Mesodermal cell (in vitro differentiated cells): ENCODE results near the gene UBE2E3.

ENCODE experiments used
- H3K27ac ChIP-seq: 2 replicates; pipeline ENCODE4 v1.7.0; 2013; ENCODE audit warnings: mild to moderate bottlenecking, low read depth, low read length, moderate library complexity; ENCODE audit not compliant: severe bottlenecking
- H3K36me3 ChIP-seq: 2 replicates; pipeline ENCODE4 v1.7.1; 2013; ENCODE audit warnings: mild to moderate bottlenecking, low read length, moderate library complexity; ENCODE audit not compliant: control insufficient read depth, insufficient read depth
- H3K4me1 ChIP-seq: one replicate; pipeline ENCODE4 v1.7.1; 2013; ENCODE audit warnings: mild to moderate bottlenecking, low read length; ENCODE audit not compliant: insufficient read depth, control insufficient read depth, poor library complexity, severe bottlenecking
- H3K4me3 ChIP-seq: 2 replicates; pipeline ENCODE4 v1.7.0; 2013; ENCODE audit warnings: low read length, control low read depth, mild to moderate bottlenecking; ENCODE audit not compliant: insufficient read depth, poor library complexity, severe bottlenecking; ENCODE audit errors: extremely low read depth
- H3K9me3 ChIP-seq: 2 replicates; pipeline ENCODE4 v1.7.1; 2013; ENCODE audit warnings: mild to moderate bottlenecking, low read length, moderate library complexity; ENCODE audit not compliant: control insufficient read depth
- WGBS, 2 experiments: methylation state at CpG; one replicate each; pipeline ENCODE4 v1.1.5; 2013; ENCODE audit warnings: missing lambda C conversion rate in 2 of 2; ENCODE audit not compliant: insufficient coverage in 2 of 2; 5-methylcytosine and 5-hydroxymethylcytosine counted together

Gene UBE2E3

DNA sequence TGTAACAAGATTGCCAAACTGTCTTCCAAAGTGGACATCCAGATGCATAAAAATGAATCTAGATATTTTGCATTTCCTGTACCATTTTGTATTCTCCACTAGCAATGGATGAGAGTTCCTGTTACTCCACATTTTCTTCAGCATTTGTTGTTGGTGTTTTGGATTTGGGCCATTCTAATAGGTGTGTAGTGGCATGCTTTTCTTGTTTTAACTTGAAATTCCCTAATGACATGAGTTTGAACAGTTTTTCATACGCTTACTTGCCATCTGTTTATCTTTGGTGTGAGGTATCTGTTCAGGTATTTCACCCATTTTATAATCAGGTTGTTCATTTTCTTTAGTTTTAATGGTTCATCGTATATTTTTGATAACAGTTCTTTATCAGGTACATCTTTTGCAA, 73.9 kb downstream of the UBE2E3 start:
- H3K36me3 ChIP-seq: peaks cover 3% of the 10 kb centered on the region
- H3K27ac ChIP-seq: no peak overlapping the region
- H3K4me1 ChIP-seq: no peaks in the 10 kb centered on the region
- WGBS, 2 experiments: 100% methylated on average over 1 of the region's 2 CpGs; no CpG with 5 or more reads in 1 of the 2 experiments
- no peaks in the 10 kb centered on the region for H3K9me3 ChIP-seq
- H3K4me3 ChIP-seq: no peak overlapping the region

DNA sequence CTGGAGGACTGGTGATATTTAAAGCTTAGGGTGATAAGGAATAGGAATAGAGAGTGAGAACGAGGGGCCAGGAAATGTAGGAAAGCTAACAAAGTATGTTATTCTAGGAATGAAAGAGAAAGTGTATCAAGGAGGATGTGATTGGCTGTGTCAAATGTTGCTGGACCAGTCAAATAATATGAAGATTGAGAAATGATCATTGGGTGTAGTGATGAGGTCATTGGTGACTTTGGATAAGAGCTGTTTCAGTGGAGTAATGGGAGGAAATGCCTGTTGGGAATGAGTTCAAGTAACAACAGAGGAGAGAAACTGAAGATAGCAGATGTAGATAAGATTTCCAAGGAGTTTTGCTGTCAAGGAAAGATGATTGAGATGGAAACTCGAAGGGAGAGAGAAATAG, 74.4 kb downstream of the UBE2E3 start:
- WGBS, 2 experiments: 97 to 100% methylated on average over 2 of the region's 2 CpGs
- Histone ChIP-seq H3K4me3 (no peak overlapping the region), H3K4me1 (no peaks in the 10 kb centered on the region), H3K27ac (no peak overlapping the region), H3K9me3 (no peaks in the 10 kb centered on the region), H3K36me3 (peaks cover 3% of the 10 kb centered on the region)

DNA sequence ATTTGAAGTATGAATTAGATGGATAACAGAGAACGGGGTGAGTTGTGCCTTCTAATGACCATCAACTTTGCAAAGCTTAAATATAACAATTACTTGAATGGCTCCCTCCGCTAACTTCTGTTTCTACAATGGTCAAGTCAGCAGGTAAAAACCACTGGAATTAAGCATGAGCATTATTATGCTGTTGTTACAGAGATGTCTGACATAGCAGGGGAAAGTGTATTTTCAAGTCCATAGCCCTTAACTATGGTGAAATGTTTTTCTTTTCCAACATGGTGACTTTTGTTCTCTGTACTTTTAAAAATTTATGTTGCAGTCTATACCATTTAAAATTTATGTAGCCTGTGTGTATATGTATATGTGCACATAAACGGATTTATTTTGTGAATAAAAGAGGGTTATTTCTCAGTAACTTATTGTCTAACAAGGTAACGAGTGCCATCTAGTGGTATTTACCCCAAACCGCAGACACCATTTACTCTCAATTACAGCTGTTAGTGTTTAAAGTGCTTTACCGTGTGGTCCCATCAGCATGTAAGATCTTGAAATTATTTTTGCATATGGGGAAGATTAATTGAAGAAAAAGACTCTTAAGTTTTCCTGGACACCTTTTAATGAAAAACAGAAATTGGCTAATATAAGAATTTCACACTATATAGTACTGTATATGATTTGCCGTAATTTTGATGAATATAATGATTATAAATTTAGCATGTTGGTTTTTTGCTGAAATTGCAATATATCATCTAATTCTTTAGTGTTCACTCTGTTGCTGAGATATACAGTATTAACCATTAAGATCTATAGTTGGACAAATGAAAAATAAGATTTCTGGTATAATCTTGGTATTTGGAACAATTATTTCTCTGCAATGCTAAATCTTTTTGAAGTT, 78.2 kb downstream of the UBE2E3 start:
- no peak overlapping the region for H3K27ac ChIP-seq
- H3K9me3 ChIP-seq: no peaks in the 10 kb centered on the region
- H3K4me3 ChIP-seq: no peak overlapping the region
- peaks cover 3% of the 10 kb centered on the region for H3K36me3 ChIP-seq
- no peaks in the 10 kb centered on the region for H3K4me1 ChIP-seq
- 100% methylated on average over 1 of the region's 7 CpGs; no CpG with 5 or more reads in 1 of the 2 experiments for WGBS, 2 experiments

DNA sequence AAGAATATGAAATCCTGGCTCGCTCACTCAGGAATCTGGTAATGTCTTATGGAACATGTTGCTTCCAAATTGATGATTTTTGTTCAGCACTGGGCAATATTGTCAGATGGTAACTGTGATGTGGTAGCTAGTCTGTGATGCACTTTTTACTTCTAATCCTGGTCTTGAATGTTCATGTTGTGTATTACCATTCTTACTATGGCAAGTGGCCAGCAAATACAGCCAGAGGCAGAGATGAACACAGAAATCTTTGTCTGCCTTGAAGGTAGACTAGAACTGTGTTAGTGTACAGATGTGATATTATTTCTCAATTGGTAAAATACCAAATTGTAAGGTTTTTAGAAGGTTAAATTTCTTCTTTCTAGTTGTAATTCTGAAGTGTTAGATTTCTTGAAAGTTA, 83.3 kb downstream of the UBE2E3 start:
- WGBS, 2 experiments: 100% methylated on average over 1 of the region's 1 CpG
- Histone ChIP-seq H3K27ac (no peak overlapping the region), H3K9me3 (no peaks in the 10 kb centered on the region), H3K36me3 (no peaks in the 10 kb centered on the region), H3K4me1 (no peaks in the 10 kb centered on the region), H3K4me3 (no peak overlapping the region)

DNA sequence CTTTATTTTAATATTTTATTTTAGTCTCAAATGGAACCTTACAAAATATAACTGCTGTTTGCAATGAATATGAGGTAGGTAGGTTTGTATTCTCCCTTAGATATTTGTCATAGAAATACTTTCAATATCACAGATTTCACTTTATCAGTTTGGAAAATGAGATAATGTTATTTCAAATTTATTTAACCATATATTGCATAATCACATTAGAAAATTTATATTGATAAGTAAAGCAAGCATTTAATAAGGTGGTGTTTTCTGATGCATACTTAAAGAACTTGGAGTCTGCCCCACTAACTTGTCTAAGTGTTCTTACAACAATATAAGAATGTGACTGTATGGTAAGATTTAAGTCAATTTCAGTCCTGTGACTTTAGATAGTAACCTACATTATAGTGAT, 85.1 kb downstream of the UBE2E3 start:
- Histone ChIP-seq H3K36me3 (no peaks in the 10 kb centered on the region), H3K27ac (no peak overlapping the region), H3K4me3 (no peak overlapping the region), H3K4me1 (peaks cover 13% of the 10 kb centered on the region), H3K9me3 (no peaks in the 10 kb centered on the region)

DNA sequence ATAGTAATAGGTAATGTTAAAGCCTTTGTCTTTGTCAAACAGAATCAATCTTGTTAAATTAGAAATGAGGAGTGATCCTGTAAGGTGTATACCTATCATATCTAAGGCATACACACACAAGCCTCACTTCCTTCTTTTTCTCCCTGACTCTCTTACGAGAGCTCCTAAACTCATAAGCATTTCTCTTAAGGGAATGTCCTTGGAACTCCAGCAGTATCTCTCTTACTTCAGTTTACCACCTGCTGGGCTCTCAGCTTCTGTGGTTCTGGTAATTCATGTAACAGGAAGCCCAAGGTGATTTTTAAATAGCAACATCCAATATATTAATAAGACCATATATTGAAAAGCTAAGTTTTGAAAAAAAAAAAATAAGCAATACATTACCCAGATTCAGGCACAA, 85.9 kb downstream of the UBE2E3 start:
- H3K4me3 ChIP-seq: no peak overlapping the region
- no peak overlapping the region for H3K27ac ChIP-seq
- peaks cover 4% of the 10 kb centered on the region for H3K36me3 ChIP-seq
- H3K9me3 ChIP-seq: no peaks in the 10 kb centered on the region
- H3K4me1 ChIP-seq: peaks cover 16% of the 10 kb centered on the region
- WGBS, 2 experiments: 71% methylated on average over 1 of the region's 1 CpG; no CpG with 5 or more reads in 1 of the 2 experiments

DNA sequence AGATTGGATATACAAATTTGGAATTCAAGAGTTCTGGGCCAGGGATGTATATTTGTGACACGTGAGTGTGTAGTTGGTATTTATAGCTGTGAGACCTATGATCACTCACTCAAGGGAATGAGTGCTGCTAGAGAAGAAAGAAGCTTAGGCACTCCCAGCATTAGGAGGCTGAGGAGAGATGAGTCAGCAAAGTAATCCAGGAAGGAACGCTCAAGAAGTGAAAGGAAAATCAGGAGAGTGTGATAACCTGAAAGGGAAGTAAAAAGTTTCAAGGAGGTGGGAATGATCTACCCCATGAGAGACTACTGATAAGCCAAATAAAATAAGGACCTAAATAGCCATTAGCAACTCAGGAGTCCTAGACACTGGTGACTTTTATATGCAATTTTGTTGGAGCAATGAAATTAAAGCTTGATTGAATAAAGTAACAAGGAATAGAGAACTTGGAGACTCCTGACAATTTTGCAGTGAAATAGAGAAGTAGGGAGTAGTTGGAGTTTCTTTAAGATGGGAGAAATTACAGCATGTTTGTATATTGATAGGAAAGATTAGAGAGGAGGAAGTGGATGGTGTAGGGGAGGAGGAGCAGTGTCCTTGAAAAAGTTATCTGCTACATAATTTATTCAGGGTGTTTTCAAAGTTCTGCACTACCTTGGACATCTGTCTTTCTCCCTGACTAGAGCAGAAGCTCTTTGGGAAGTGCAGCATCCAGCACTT, 89.9 kb downstream of the UBE2E3 start:
- peaks cover 4% of the 10 kb centered on the region for H3K36me3 ChIP-seq
- no peak overlapping the region for H3K27ac ChIP-seq
- peaks cover 48% of the 10 kb centered on the region for H3K4me1 ChIP-seq
- WGBS, 2 experiments: 51 to 52% methylated on average over 2 of the region's 2 CpGs
- no peaks in the 10 kb centered on the region for H3K9me3 ChIP-seq
- no peak overlapping the region for H3K4me3 ChIP-seq

DNA sequence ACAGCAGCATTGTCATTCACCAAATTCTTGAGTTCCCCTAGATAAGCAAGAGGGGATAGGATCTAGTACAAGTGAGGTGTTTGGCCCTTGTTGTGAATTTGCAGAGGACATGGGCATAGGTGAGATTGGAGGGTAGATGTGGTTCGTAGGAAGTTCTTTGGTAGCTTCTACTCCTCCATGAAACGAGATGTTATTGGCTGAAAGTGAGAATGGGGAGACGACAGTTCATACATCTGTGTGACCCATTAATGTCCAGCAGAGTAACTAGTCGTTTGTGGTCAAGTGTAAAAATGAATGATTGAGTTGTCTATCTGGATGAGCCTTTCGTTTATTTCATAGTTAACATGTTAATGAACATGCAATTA, 90.4 kb downstream of the UBE2E3 start:
- Histone ChIP-seq H3K9me3 (no peaks in the 10 kb centered on the region), H3K4me1 (peaks cover 48% of the 10 kb centered on the region), H3K4me3 (no peak overlapping the region), H3K27ac (no peak overlapping the region), H3K36me3 (peaks cover 4% of the 10 kb centered on the region)
- 92 to 100% methylated on average over 1 to 2 of the region's 5 CpGs for WGBS, 2 experiments

DNA sequence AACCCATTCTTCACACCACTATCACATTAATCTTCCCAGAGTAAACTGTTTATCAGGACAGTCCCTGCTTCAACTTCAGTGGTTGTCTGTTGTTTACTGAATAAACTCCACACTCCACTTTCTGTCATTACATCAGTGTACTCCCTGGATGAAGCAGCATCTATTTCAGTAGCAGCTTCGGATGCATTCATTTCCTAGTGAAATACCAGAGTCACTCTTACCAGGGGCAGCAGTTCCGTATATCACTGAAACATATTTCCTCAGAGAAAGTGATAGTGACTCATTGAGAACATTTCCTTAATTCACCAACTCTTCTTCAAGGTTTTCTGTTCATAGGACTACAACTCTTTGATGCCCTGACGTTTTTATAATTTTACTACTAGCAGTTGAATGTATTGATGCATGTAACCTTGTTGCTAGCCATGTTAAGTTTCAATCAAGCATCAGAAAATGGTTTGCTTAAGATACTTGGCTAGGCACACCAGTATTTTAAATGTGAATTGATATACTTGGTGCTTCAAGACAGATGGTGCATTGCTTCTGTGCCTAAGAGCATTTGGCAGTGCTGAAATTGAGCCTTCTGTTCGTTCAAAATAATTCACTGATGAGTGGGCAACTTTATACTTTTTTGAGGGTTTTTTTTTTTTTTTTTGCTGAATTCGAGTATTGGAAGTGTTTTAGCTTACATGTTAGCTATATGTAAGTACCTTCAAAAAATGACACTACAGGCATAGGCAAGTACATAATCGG, 92.3 kb downstream of the UBE2E3 start:
- H3K9me3 ChIP-seq: no peaks in the 10 kb centered on the region
- no peak overlapping the region for H3K4me3 ChIP-seq
- peaks cover 4% of the 10 kb centered on the region for H3K36me3 ChIP-seq
- H3K4me1 ChIP-seq: peaks cover 48% of the 10 kb centered on the region
- WGBS, 2 experiments: 65% methylated on average over 3 of the region's 6 CpGs; no CpG with 5 or more reads in 1 of the 2 experiments
- H3K27ac ChIP-seq: peak overlapping the region; percentile 47

DNA sequence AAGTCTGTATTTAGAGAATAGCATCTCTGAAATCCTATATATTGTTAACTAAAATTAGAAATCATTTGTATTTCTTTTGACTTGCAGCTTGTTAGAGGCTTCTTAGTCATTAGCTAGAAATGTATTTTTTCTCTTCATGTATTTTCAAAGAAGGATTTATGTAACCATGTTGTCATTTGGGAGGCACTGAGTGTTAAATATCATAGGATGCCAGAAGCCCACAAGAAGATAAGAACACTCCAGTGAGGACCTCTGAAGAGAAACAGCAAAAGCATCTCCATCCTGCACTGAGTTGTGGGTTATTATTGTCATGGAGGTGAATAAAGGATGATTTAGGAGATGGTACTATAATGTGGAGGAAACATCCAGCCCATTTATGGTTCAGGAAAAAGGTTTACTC, 93.5 kb downstream of the UBE2E3 start:
- Histone ChIP-seq H3K36me3 (peaks cover 4% of the 10 kb centered on the region), H3K4me1 (peaks cover 48% of the 10 kb centered on the region), H3K4me3 (no peak overlapping the region), H3K9me3 (no peaks in the 10 kb centered on the region), H3K27ac (no peak overlapping the region)
